GM20431 (cell line): ENCODE data around the gene PRKAG1.
"Not testable (repeated sequence)": the region's sequence is repeated elsewhere in the genome, so short reads cannot be mapped to it uniquely, and the experiment has no call there.

Source experiments
- in situ Hi-C: fragments of 300-500 bp; cut with MseI, MboI; formaldehyde crosslinking; loops from one replicate; pipeline ENCODE4 v1.15.0; 2020; ENCODE audit warnings: low sequenced_read_pairs; ENCODE audit not compliant: unreplicated experiment

PRKAG1 gene

GRCh38 chr12:49018261-49019119 is at the start of gene PRKAG1:
Gene PRKAG1, minus strand, starts transcription at chr12:49018776. Its CDS starts 36 bp downstream, at chr12:49018740.
- in situ Hi-C loops: no loop called here

DNA sequence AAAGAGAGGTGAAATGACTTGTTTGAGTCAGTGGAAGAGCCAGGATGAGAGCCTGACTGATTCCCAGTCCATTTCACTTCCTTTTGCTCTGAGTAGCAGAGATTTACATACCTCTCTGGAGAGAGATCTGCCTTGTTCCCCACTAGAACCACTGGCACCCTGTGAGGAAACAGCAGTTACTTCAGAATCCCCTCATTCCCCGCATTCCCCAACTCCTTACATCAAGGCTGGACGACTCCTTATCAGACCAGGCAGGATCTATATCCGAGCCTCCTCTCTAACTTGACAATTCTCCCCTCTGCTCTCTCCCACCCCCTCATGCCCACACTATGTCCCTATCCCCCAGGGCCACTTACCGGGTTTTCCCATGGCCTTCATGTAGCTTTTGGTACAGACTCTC is 47.5 kb upstream of the PRKAG1 start:
- in situ Hi-C loops: no loop called here

GRCh38 chr12:49064767-49065152 is 46.2 kb upstream of the PRKAG1 start:
- in situ Hi-C loops: no loop called here

DNA sequence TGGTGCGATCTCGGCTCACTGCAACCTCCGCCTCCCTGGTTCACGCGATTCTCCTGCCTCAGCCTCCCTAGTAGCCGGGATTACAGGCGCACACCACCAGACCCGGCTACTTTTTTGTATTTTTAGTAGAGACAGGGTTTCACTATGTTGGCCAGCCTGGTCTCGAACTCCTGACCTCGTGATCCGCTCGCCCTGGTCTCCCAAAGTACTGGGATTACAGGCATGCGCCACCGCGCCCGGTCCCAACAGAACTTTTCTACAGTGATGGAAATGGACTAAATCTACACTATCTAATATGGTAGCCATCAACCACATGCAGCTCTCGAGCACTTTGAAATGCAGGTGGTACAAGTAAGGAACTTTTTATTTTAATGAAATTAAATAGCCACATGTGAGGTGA is 43.3 kb upstream of the PRKAG1 start:
- in situ Hi-C loops: not testable (repeated sequence)

GRCh38 chr12:49061157-49061650 is 42.6 kb upstream of the PRKAG1 start:
- in situ Hi-C loops: no loop called here

DNA sequence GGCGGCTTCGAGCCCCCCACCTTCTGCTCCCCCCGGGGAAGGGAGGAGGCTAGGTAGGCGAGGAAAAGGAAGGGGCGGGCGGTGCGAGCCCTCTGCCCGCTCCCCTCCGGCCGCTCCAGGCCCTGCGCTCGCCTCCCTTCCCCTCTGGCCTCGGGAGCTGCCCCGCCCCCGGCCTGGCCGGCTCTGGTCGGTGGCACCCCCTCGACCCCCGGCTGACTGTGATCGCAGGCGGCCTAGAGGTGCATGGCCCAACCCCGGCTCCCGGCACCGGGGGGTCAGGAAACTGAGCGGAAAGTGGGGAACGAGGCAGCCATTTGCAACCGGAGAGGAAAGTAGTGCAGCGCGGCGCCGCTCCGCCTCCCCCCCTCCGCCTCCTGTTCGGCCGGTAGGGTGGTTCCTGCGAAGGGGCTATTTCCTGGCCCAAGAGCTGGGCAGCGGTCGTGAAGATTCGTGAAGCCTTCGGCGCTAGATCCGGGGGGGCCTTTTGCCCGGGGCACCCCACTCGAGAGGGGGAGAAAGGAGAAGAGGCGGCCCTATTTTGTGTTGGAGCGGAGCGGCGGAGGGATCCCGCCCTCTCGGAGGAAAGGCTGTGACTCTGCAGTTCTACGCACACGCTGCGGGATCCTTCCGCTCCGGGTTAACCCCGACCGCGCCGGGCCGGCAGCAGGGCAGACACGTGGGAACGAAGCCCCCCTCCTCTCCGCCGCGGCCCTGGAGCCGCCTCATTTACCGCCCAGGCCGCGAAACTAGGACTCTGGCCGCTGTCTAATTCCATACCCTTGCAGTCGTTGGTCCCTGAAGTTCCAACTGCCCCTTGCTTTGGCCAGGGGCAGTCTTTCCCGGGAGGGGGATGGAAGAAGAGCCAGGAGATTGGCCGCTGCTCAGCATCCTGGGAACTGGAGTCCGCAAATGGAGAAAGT is 41.9 kb upstream of the PRKAG1 start, which contains the start of gene KMT2D:
Gene KMT2D (minus strand): TSS at position 558 of the 920 bp plus-strand sequence. CDS start 5,470 bp downstream, outside the sequence.
- in situ Hi-C loops: no loop called here

DNA sequence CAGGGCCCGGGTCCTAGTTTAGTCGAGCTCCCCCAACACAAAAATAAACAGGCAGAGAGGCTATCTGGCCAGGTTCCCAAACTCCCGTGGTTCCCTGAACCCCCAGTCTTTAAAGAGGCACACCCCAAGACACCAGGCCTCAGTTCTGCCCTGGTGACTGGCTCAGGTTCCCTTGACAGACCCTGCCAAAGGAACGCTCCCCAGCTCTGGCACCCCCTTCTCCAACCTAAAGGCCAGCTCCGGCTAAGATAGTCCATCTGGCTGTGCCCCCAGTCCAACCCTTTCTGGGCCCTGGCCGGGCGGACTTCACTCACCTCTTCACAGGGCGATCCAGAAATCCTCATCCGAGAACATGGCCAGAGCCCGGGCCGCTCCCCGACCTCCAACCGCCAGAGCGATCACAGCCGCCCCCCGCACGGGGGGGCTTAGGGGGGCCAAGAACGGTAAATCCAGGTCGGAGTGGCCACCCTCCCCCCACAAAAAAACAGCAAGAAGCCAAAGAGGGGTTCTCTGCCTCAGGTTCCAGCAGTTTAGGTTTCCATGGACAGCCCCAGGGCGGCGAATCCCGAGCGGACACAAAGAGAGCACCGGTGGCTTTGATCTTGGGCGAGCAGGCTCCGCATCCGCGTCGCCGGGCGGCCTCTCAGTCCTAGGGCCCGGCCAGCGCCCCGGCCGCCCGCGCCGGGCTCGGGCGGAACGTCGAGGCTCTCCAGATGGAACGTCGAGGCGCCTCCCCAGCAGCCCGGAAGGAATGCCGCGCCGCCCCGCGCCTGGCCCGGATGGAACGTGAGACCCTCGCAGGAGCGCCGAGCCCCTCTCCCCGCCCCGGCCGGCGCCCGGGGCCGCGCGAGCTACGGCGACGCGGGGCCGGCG is 41.0 kb upstream of the PRKAG1 start:
- in situ Hi-C loops: no loop called here

- in situ Hi-C loops: no loop called here
Observed at GRCh38 chr12:49059045-49059298, 40.4 kb upstream of the PRKAG1 start.

DNA sequence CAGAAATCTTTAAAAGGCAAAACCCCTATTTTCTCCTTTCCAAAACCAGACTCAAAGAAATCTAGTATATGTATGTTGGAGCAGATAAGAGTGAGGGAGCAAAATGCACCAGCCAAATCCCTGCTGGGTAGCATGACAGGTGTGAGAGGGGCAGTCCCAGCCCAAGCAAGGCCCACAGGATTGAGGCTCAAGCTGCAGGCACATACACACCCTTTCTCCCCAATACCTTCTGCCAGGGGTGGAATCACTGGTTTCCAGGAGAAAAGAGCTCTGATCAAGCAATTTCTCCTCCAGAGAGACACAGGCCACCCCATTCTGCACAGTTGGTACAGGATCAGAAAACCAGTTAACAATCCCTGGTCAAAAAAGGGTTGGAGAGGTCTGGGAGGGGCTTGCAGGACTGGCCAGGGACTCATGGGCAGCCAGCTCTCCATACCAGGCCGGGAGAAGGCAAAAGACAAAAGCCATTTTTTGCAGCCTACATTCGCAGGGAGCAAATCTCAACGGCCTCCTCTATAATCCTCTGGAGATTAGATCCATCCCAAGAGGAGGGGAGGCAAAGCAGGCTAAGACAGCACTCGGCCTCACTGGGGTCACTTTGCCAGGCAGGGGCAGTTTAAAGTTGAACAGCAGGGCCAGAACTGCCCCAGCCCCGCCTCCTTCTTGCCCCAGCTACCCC is 39.9 kb upstream of the PRKAG1 start:
- in situ Hi-C loops: no loop called here

DNA sequence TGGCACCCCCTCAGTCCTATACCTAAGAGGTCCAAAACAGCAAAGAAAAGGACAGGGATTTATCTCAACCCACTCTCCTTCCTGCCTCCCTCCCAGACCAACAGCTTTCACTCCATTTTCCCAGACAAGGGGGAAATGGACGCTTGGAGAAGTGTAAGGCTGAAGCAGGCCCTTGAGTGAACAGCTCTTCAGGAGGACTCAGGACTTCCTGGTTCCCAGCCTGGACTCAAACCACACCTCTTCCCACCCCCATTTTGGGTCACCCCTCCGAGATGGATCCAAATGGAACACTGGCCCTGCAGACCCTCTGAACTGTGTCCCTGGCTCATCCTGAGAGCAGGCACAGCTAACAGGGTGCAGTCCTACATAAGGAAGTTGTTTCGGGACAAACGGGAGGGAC is 39.3 kb upstream of the PRKAG1 start:
- in situ Hi-C loops: no loop called here

GRCh38 chr12:49055978-49056754 is 37.6 kb upstream of the PRKAG1 start:
- in situ Hi-C loops: no loop called here

GRCh38 chr12:49055092-49055491 is 36.5 kb upstream of the PRKAG1 start:
- in situ Hi-C loops: no loop called here

GRCh38 chr12:49054524-49054923 is 35.9 kb upstream of the PRKAG1 start:
- in situ Hi-C loops: no loop called here

- in situ Hi-C loops: no loop called here
Observed at GRCh38 chr12:49054096-49054495, 35.5 kb upstream of the PRKAG1 start.

- in situ Hi-C loops: no loop called here
Observed at GRCh38 chr12:49052451-49053208, 34.1 kb upstream of the PRKAG1 start.

DNA sequence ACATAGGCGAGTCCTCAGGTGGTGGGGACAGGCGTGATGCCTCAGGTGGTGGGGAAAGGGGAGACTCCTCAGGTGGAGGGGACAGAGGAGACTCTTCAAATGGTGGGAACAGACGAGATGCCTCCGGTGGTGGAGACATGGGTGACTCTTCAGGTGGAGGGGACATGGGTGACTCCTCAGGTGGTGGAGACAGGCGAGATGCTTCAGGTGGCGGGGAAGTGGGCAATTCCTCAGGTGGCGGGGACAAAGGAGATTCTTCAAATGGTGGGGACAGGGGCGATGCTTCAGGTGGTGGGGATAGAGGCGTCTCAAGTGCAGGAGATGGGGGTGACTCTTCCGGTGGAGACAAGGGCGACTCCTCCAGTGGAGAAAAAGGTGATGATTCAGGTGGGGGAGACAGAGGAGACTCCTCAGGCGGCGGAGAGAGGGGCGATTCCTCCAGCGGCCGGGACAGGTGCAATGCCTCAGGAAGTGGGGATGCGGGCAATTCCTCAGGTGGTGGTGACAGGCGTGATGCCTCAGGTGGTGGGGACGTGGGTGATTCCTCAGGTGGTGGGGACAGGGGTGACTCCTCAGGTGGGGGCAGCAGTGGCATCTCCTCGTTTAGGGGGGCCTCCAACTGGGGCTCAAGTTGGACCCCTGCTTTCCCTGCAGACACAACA is 33.3 kb upstream of the PRKAG1 start:
- in situ Hi-C loops: no loop called here

DNA sequence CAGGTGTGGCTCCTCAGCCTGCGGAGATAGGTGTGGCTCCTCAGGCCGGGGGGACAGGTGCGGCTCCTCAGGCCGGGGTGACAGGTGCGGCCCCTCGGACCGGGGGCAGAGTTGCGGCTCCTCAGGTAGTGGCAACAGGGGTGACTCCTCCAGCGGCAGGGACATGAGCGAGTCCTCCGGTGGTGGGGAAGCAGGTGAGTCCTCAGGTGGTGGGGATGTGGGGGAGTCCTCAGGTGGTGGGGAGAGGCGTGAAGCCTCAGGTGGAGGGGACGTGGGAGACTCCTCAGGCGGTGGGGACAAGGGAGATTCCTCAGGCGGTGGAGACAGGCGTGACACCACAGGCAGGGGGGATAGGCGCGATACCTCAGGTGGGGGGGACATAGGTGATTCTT is 32.8 kb upstream of the PRKAG1 start:
- in situ Hi-C loops: no loop called here
